Activated CD4-positive, alpha-beta T cell treated with anti-CD3 and anti-CD28 coated beads, Interleukin-2, Interleukin-6, amounts not matched to agents 100 ng/mL and 50 ng/mL, durations not matched to agents 16 hours and 8 hours (primary cell): Measurements from ENCODE around the gene LUZP4.
"Not testable (repeated sequence)": the region's sequence is repeated elsewhere in the genome, so short reads cannot be mapped to it uniquely, and the experiment has no call there.

Experiments used
- DNase-seq: peaks from one replicate; pipeline ENCODE4 v3.0.0-alpha.2; 2020

LUZP4 gene

DNA sequence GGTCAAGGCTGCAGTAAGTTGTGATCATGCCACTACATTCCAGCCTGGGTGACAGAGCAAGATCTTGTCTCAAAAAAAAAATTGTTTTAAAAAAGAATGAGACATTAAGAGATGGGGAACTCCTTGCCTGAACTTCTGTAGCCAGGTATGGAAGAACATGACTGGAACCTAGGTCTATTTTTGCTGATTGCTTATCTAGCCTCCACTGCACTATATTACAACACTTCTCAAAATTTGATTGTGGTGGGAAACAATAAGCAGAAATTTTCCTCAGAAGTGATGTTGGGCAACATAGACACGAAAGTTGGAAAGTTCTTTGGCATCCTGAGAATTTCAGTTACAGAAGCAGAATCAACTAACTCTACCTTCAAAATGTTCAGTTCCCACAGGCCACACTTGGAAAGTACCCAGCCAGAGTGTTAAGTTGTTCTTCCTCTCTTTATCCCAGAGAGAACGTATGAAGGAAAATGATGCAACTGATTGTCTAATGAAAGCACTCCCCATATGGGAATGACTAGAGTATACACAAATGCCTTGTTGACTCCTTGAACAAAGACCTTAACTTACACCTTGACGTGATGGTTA is 50.0 kb downstream of the LUZP4 start:
- DNase-seq = no peak

DNA sequence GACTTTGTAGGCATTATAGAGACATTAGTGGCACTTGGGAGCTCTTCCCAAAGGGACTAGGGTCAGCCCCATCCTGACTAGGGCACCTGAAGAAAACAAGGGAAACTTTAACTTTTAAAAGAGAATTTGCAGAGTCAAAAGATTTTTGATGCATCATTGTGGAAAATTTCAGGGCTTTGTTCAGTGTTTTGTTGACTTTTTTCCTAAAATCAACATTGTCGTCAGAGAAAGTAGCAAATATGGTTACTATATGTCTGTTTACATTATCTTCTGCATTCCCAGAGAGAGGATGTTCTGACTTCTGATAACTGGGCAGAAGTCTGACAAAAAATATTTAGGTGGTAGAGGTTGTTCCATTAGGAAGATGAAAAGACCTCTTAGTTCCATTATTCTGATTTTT is 51.9 kb downstream of the LUZP4 start:
- no peak for DNase-seq

DNA sequence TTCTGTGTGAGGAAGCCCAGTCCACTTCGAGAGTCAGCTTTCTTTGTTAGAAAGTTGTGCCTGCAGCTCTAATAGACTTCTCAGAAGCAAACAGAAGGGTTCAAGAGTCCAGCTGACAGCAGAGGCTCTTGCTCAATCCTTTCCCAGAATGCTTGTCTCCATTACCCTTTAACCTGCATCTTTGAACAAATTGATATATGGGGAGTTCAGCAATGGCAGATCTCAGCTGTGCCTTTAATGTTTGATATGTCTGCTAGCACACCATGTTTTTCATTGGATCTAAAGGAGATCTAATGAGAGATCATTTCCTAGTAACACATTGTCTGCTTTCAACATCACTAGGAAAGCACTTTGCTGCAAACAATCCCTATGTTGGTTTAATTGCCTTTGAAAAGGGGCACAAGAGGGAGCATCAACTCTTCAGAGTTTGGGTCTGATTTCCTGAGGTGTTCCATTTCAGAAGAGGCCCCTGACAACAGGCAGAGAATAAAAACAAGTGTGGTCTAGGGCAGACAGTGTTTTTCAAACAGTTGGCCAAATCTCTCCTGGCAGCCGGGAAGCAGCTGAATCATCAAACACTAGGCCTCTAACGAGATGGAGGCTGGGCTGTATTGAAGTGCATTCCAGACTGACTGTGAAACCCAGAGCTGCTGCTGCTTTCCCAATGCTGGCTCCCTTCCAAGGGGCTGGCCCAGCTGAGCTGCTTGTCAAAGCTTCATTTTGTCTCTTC is 55.5 kb downstream of the LUZP4 start:
- DNase-seq = no peak

DNA sequence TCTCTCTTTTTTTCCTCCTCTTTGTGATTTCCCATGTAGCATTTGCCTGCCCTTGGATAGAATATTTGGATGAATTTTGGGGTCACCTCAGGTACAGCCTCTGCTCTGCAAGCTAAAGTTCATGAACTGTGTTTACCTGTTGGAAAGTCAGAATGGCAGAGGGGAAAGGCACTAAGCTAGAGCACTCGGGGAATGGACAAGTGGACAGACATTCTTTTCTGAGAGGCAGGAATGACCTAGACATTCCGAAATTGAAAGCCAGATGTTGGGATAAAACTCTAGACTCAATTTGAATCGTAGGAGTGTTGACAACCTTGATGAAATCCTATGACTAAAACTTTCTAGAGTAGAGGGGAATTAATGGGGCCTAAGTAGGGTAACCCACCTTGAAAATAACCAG is 56.1 kb downstream of the LUZP4 start:
- no peak for DNase-seq

DNA sequence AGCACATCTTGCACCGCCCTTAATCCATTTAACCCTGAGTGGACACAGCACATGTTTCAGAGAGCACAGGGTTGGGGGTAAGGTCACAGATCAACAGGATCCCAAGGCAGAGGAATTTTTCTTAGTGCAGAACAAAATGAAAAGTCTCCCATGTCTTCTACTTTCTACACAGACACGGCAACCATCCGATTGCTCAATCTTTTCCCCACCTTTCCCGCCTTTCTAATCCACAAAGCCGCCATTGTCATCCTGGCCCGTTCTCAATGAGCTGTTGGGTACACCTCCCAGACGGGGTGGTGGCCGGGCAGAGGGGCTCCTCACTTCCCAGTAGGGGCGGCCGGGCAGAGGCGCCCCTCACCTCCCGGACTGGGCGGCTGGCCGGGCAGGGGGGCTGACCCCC is 57.2 kb downstream of the LUZP4 start:
- not testable (repeated sequence) for DNase-seq

DNA sequence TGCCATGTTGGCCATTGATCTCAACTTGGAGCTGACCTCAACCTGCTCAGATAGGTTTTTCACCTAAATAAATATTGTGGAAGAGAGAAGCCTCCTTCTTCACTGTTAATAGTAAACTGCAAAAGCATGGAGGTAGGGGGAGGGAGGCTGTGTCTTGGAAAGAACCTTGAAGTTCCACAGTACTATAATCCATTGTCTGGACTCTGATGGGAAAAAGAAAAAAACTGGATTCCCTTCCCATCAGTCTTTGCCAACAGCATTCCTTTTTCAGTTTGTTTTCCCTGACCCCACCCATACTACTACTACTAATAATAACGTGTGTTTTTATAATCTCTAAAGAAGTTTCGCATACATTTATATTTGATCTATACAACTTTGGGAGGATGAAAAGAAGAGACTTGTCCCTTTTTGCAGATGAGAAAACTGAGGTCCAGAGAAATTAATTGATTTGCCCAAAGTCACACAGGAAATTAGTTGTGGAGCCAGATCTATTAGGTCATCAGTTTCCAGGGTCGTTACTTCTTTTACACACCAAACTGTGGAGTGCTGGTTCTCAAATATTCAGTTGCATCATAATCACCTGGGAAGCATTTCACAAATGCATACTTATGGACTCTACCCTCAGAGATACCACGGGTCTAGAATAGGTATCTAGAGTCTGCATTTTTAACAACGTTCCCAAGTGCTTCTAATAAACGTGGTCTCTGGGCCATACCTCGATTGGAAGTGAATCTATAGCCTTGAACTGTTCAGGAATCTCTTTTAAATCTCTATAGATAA is 59.1 kb downstream of the LUZP4 start:
- DNase-seq = no peak

DNA sequence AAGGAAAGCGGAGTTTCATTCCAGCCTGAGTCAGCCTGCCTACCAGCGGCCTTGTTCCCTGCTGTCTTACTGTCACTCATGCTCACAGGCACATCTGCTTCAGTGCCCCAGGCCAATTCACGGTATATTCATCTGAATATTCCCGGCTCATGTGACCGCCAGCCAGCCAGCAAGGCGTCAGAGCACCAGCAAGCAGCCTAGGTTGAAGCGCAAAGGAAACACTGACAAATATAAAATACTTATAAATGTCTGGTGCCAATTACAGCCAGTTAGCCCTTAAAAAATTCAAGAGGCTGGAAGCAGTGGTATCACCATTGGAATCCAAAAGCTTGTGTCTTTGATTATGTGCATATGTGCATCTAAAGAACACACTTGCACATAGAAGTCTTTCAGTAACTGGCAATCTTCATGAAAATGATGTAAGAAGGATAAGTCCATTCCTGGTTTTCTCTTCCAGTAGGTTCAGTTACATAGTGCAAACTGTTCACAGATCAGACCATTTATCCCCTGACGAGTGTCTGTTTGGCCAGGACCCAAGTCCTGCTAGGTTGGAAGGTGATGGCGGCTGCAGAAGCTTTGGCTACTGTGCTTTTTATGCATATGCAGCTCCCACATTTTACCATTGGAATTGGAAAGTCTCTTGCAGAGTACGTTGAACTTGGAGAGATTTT is 61.3 kb downstream of the LUZP4 start:
- DNase-seq = no peak

DNA sequence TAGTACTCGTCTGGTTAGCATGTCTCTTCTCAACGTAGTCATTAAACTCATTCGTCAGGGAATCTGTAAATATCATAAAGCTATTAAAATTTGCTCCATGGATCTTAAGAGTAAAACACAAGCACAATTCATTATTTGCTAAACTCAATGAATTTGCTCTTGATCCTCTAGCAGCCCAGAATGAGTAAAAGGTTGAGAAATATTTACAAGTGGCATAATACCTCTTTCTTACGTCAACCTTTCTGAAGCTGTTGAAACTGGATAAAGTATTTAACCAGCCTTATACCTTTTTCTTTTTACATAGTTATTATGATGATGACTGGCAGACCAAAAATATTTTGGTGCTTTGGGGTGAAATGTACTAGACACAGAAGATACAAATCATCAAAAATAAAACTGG is 66.9 kb downstream of the LUZP4 start:
- no peak for DNase-seq
